HTERT RPE-1 (cell line): ENCODE measurements around the gene GAK.

Experiments
- in situ Hi-C: fragments of 300-500 bp; cut with MboI; formaldehyde crosslinking; loops from 4 replicates; pipeline ENCODE4 v1.14.3; 2020; ENCODE audit warnings: low sequenced_read_pairs

Gene GAK

DNA sequence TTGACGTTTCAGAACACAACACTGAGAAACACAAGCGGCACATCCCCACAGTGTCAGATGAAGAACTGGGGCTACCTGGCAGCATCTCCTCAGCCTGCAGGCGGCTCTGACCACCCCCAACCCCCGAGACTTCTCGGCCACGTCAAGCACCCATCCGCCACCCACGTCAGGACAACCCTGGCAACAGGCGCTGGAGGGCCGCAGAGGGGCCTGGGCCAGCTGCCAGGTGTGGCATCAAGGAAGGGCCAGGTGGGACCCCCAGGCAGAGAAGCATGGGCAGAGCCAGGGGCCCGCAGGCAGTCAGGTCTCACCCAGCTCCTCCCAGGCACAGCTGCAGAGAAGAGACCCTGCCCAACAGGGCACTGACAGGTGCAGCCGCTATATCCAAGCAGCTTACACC lies 22.3 kb downstream of the GAK start:
- in situ Hi-C loops, result no loop called here

DNA sequence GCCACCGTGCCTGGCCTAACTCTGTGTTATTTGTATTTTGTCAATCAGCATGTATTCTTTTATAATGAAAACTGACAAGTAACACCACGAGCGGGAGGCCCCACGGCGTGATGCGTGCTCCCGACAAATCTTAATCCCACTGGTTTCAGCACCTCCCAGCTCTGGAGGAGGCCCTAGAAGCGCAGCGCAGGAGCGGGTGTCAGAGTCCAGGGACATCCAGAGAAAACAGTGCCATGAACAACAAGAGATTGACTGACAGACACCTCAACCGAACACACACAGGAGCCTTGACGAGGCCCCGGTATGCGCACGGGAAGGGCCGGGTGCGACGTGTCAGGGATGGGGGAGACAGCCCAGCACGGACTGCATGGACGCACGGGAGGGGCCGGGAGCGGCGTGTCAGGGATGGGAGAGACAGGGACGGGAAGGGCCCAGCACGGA lies 23.0 kb downstream of the GAK start:
- in situ Hi-C loops, result no loop called here

DNA sequence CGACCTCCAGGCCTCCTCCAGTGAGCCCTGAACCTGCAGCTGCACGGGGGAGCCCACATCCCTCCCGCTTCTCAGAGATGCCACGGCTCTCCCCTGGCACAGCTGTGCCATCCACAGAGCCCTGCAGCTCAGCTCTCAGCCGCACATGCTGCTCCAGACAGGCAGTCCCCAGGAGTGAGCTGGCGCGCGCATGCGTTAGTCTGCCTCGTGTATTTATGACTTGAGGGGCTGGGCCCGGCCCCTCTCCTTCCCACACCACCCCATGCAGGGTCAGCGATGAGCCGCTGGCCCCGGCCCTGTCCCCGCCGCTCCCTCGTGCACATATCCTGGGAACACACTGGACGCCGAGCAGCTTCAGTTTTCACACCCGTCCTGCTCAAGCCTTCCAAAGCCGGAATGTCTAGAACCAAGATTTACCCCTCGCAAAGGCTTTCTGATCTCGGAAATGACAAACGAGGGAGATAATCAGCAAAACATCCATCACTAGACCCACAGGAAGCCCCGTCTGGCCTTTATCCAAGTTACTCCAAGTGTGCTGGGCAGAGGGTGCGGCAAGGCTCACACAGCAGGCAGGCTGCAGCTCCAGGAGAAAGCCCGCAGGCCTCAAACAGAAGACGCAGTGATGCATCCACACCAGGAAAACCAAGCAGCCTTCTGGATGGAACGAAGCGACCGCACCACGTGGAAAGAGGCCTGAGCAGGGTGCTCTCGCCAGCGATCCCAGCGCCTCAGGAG lies 24.3 kb downstream of the GAK start:
- in situ Hi-C loops, result no loop called here

DNA sequence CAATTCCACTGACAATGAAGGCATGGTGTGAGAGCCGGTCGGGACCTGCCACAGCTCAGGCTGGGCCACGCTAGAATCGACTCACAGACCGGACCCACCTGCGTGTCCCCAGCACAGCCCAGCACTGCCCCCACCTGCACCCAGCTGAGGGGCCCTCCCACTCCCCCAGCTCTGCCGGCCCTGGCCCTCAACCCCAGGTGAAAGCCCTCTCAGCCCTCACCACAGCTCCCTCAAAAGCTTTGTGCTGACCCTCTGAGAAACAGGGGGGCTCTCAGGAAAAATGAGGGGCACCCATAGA lies 25.1 kb downstream of the GAK start:
- in situ Hi-C loops, result no loop called here

DNA sequence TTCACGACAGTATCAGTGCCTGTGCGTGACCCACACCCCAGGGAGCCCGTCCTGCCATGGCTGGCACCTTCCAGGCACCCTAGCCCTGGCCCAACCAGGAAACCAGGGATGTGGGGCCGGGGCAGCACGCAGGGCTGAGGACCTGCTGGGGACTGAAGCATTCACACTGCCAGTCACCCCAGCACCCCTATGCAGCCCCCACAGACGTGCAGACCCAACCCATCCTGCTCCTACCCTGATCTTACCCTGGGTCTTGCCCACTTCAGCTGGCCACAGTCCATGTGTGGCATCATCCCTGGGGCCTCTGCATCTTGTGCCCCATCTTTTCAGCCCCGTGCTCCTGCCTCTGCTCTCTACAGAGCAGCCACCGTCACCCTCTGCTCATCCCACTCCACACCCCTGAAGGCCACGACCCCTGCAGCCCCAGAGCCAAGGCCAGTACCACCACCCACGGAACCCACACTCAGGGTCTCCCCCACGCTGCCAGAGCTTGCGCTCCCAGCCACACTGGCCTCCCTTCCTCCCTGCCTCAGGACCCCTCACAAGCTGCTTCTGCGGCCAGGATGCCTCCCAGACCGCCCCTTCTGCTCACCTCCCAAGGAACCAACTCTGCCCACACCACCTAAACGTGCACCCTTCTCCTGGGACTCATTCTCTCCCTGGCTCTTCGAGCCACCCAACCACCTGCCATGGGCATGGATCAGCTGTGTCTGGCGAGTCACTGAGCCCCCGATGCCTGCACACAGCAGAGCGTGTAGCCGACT lies 25.6 kb downstream of the GAK start:
- in situ Hi-C loops, result no loop called here

DNA sequence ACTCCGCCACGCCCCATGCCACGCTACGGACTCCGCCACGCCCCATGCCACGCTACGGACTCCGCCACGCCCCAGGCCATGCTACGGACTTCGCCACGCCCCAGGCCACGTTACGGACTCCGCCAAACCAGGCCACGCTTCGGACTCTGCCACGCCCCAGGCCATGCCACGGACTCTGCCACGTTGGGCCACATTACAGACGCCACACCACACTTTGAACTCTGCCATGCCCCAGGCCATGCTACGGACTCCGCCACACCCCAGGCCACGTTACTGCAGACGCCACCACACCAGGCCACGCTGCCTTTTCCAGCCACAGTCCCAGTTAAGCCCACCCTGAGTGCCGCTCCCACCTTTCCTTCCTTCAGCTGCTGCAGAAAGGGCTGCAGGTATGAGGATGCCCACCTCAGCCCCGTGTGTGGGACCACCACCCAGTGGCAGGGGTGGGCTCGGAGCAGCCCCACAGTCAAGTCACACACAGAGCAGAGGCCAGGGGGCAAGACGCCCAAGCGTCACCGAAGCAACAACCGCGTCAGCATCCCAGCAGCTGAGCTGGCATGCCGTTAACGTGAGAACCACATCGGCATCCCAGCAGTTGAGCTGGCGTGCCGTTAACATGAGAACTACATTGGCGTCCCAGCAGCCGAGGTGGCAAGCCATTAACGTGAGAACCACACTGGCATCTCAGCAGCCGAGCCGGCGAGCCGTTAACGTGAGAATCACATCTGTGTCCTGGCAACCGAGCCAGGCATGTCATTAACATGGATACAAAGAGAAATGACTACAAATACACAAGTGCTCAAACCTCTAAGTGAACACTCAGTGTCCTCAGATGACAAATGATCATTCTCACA lies 26.4 kb downstream of the GAK start:
- in situ Hi-C loops, result no loop called here

DNA sequence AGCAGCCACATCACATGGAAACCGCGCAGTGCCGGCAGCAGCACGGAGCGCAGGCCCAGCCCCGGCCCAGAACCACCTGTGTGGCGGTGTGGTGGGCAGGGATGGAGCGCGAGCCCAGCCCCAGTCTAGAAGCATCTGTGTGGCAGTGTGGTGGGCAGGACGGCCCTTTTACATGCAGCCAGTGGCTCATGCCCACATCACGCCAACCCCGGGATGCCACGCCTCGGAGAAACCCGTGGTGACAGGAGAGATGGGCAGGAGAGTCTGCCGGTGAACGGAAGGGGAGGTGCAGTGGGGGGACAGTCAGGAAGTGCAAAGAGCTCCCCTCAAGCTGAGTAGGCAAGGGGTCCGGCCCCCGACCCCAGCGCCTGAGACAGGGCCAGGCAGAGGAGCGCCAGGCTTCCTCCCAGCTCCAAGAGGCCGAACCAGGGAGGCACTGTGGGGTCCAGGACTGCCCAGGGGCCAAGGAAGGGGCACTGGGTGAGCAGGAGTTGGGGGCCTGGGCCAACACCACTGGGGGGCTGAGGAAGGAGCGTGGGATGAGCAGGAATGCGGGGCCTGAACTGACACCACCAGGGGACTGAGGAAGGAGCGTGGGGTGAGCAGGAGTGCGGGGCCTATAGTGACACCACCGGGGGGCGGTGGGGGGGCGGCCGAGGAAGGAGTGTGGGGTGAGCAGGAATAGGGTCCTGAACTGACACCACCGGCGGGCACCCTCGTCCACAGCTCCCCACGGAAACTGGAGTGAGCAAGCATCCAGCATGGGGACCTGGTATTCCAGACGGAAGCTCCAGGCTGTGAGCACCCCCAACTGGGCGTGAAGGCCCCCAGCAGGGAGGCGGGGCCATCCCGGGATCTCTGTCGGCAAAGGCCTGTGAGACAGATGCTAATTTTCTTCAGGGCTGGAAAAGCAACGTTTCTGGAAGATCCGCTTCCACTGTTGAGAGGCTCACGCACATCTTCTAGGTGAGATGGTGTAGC lies 28.8 kb downstream of the GAK start:
- in situ Hi-C loops, result no loop called here

DNA sequence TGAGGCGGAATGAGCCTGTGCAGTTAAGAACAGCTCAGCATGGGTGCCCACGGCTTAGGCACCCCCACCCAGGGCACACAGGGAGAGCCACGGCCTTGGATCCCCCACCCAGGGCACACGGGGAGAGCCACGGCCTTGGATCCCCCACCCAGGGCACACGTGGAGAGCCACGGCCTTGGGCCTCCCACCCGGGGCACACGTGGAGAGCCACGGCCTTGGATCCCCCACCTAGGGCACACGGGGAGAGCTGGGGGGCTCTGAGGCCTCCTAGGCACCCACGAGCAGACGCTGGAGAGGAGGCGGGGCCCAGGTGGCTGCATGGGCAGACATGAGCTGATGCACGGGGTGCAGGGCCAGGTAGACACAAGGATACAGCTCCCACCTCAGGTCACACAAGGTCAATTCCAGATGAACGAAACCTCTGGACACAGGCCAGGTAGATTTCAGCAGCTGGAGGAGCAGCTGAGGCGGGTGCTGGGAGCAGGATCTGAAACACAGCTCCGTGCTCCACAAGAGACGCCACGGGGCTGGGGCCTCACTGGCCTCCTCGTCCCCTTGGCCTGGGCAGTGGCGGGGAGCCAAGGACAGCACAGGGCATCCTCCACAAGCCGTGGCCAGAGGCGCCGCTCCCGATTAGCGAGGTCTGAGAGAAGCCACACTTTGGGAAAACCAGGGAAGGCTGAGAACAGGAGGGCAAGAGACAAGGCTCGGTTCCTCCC lies 30.8 kb downstream of the GAK start:
- in situ Hi-C loops, result no loop called here

DNA sequence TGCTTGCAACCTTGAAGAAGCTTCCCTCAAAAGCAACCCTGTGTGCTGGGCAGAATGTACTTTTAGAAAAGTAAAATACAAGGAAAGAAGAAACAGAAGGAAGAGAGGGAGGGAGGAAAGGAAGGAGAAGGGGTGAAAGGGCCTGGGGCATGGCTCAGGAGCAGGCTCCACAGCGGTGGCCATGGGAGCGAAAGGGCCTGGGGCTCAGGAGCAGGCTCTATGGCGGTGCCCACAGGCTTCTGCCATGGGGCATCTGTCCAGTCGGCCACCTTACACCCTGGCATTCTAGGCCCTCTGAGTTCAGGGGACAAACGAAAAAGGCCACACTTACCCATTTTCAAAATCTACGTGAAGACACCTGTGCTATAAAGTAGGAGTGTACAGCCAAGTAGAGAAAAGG lies 31.4 kb downstream of the GAK start:
- in situ Hi-C loops, result no loop called here

DNA sequence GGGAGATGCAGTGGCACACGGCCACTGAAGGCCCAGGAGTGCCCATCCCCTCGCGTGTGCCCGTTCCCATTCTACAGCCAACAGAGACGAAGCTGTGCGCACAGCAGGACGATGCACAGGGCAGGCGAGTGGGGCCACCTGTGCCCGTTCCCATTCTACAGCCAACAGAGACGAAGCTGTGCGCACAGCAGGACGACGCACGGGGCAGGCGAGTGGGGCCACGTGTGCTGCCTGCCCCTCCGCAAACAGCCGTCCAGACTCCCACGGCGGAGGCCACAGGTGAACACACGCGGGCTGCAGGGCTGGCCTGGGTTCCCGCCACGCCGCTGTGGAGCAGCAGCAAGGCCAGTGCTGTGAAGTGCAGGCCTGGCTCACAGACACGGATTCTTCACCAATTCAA lies 32.0 kb downstream of the GAK start:
- in situ Hi-C loops, result no loop called here

DNA sequence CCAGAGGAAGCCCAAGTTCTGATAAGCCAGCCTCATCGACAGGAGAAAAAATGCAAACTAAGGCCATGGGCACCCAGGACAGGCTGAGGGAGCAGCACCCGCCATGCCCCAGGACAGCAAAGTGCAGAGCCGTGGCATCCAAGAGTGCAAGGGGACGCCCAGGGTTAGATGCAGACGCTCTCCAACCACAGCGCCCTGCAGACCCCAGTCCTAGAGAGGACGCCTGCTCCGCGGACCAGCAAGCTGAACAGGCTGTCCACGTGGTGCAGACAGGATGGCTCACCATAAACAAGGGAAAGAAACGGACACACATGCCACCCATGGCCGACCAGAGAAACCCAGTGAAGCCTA lies 32.6 kb downstream of the GAK start:
- in situ Hi-C loops, result no loop called here

DNA sequence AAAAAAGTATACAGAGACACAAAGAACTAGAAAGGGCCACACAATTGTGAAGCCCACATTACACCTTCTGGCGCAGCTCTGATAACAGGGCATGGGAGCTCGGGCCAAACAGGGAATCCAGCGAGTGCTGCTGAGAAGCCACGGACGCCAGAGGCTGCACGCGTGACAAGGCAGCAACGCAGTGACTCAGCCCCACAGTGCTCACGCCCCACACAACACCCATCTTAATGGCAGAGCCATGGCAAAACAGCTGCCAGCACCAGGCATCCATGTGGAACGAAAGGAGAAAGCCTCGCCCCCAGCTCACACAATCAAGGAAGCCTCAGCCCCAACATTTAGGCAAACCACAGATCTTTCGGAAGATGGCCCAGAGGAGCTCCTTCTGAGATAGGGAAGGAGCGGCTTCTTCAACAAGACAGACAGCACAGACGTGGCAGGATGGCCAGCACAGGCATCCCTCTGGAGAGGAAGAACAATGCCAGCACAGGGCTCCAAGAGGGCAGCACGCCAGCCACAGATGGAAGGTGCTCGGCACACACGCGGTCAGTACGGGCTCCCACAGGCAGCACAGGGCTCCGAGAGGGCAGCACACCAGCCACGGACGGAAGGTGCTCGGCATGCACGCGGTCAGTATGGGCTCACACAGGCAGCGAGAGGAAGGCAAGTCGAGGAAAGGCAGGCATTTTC lies 33.1 kb downstream of the GAK start:
- in situ Hi-C loops, result no loop called here

DNA sequence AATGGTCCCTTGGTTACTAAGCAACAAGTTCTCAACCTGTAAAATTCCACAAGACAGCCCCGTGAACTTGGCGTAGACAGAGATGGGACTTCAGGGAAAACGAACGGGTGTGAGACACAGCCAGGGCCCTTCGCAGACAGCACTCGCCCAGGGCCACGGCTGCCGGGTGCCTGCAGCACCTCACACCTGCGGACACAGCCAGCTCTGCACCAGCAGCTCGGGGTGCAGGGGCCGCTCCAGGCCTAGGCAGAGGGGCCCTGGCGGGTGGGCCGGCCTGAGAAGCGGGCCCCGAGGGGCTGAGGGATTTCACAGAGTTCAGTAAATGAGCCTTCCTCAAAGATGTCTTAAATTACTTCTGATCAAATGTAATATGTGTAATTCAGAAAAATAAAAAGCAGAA lies 34.0 kb downstream of the GAK start:
- in situ Hi-C loops, result no loop called here

DNA sequence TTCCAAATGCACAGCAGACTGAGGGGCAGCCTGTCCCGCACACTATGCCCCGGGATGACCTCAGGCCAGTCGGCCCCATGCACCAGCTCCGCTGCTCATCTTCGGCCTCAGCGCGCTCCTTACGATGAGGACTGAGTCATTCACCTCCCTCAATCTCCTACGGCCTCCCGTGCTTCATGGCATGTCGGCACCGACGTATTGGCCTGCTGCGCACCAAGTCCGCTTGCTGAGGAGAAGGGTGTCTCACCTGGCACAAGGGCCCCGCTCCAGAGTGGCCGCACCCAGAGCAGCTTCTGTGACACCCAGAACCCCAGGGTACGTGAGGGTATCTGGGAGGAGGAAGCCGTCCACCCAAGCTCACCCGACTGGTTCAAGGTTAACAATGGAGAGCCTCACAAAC lies 35.5 kb downstream of the GAK start:
- in situ Hi-C loops, result no loop called here

DNA sequence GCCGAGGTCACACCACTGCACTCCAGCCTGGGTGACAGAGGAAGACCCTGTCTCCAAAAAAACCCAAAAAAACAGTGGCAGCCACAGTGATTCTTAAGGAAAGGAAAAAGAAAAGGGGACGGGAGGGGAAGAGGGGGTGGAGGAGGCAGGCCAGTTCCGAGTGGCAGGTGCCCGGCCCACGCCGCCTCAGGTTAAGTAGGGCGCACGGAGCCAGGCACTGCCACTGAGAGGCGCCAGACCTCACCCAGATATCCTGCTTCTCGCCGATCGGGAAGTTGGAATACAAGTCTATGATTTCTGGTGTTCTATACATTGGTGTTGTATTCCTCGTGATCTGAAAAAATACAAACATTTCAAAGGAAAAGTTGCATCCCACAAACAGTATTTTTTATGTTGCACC lies 35.9 kb downstream of the GAK start:
- in situ Hi-C loops, result no loop called here

DNA sequence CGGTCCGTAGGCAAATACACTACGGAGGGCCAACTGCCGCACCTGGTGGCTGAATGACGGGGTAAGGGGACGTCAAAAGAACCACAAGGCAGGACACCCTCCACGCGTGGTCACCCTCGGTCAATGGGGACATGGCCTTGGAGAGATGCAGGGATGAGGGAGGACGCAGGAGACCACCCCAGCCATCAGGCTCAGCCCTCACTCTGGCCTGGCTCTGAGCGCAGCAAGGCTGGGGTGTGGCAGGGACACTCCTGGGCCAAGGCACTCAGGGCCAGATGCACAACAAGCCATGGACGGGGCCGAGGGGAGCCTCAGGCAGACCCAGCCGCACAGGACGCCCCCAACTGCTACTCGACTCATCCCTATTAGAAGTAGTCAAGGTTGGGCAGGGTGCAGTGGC lies 36.5 kb downstream of the GAK start:
- in situ Hi-C loops, result no loop called here

DNA sequence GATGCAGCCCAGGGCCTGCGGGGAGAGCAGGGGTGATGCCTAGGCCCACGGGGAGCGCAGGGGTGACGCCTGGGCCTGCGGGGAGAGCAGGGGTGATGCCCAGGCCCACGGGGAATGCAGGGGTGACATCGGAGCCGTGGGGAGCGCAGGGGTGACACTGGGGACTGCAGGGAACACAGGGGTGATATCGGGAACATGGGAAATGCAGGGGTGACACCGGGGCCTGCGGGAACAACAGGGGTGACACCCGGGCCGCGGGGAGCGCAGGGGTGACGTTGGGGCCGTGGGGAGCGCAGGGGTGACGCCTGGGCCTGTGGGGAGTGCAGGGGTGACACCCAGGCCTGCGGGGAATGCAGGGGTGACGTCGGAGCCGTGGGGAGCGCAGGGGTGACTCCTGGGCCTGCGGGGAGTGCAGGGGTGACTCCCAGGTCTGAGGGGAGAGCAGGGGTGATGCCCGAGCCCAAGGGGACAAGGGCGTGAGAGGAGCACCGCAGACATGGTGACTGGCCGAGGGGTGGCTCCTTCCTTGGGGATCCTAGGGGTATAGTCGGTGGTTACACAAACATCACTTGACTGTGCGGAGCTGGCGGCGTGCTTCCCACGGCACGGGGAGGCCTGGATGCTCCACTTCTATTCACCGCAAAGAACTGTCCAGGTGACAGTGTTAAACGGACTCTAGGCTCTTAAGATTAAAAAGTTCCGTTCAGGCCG lies 38.0 kb downstream of the GAK start:
- in situ Hi-C loops, result no loop called here

DNA sequence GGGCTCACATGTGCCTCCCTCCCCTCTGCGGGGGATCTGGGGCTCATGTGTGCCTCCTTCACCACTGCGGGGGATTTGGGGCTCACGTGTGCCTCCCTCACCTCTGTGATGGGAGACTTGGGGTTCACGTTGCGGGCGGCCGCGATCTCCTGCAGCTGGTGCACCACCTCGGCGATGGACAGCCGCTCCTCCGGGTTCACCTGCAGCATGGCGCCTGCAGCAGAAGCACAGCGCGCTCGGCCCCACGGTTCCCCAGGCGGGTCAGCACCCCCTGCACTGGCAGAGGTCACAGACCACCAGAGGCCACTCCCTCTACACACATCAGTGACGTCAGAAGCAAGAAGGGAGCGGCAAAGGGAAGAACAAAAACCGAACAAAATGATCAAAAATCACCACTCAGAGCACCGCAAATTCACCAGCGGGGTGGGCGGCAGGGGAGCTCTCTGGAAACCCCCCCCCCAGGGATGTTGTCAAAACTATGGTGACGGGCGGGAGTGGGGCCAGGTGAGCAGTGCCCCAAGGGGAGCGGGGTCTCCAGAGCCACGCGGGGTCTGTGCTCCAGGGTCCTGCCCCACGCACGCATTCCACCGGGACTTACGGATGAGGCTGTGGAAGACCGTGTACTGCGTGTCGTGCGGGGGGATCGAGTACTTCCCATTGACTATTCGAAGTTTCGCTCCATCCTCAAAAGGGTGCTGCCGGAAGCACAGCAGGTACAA lies 38.7 kb downstream of the GAK start:
- in situ Hi-C loops, result no loop called here
